Keratinocyte (primary cell): ENCODE results near the gene MICAL1. TPM values are rescaled to one million over a fixed set of nuclear protein-coding genes. Genes with fewer than 3 reads are reported as not detected.

Experiments used
- DNase-seq: peaks from one replicate; pipeline ENCODE4 v3.0.0-alpha.2; 2011; ENCODE audit warnings: low read depth, missing footprints, low spot score
- FAIRE-seq: peaks from 2 replicates; lab custom pipeline; 2011; peaks lifted over from hg19 to GRCh38; lab: Jason Lieb, UNC
- H2AFZ ChIP-seq: 2 replicates; pipeline ENCODE4 v1.6.0; 2012; ENCODE audit warnings: low read length, control low read depth, inconsistent platforms; ENCODE audit not compliant: control insufficient read depth
- H3K27ac ChIP-seq: 2 replicates; pipeline ENCODE4 v1.5.1; 2011; ENCODE audit warnings: low read length; ENCODE audit not compliant: control insufficient read depth, insufficient read depth
- H3K27me3 ChIP-seq: 3 replicates; pipeline ENCODE4 v1.6.0; 2011; ENCODE audit warnings: low read length; ENCODE audit not compliant: control insufficient read depth, insufficient read depth; ENCODE audit errors: extremely low read depth
- H3K36me3 ChIP-seq, 2 experiments: 2 replicates in 1 of 2; 3 replicates in 1 of 2; pipeline ENCODE4 v1.5.1; 2011; ENCODE audit warnings: low read length in 2 of 2, mild to moderate bottlenecking in 1 of 2; ENCODE audit not compliant: control insufficient read depth in 2 of 2, insufficient read depth in 2 of 2; ENCODE audit errors: extremely low read depth in 1 of 2
- H3K4me1 ChIP-seq: 3 replicates; pipeline ENCODE4 v1.5.1; 2011; ENCODE audit warnings: low read length; ENCODE audit not compliant: control insufficient read depth, insufficient read depth; ENCODE audit errors: extremely low read depth
- H3K4me2 ChIP-seq: 3 replicates; pipeline ENCODE4 v1.6.0; 2011; ENCODE audit warnings: low read depth, low read length; ENCODE audit not compliant: control insufficient read depth, insufficient read depth; ENCODE audit errors: extremely low read depth
- H3K4me3 ChIP-seq, 3 experiments: fragments of 200-600 bp in 1 of 3; sonication (generic) in 1 of 3; 2 replicates in 2 of 3; 3 replicates in 1 of 3; pipeline ENCODE4 v1.5.1; 2011 to 2016; ENCODE audit warnings: low read length in 3 of 3, mild to moderate bottlenecking in 3 of 3, control low read depth in 2 of 3, inconsistent platforms in 1 of 3, low read depth in 1 of 3, mixed read lengths in 1 of 3, mixed run types in 1 of 3, moderate library complexity in 1 of 3; ENCODE audit not compliant: control insufficient read depth in 2 of 3, insufficient read depth in 2 of 3; ENCODE audit errors: extremely low read depth in 1 of 3
- H3K79me2 ChIP-seq: 2 replicates; pipeline ENCODE4 v1.6.0; 2012; ENCODE audit warnings: low read length; ENCODE audit not compliant: control insufficient read depth, insufficient read depth
- H3K9ac ChIP-seq: 3 replicates; pipeline ENCODE4 v1.6.0; 2011; ENCODE audit warnings: low read length; ENCODE audit not compliant: control insufficient read depth, insufficient read depth; ENCODE audit errors: extremely low read depth
- H3K9me1 ChIP-seq: 3 replicates; pipeline ENCODE4 v1.6.0; 2011; ENCODE audit warnings: low read length; ENCODE audit not compliant: control insufficient read depth, insufficient read depth; ENCODE audit errors: extremely low read depth
- H3K9me3 ChIP-seq: 2 replicates; pipeline ENCODE4 v1.5.1; 2012; ENCODE audit warnings: low read depth, low read length; ENCODE audit not compliant: control insufficient read depth
- H4K20me1 ChIP-seq: 3 replicates; pipeline ENCODE4 v1.6.0; 2011; ENCODE audit warnings: low read length; ENCODE audit not compliant: control insufficient read depth, insufficient read depth; ENCODE audit errors: extremely low read depth
- EZH2 ChIP-seq: IDR thresholded peaks from one replicate; pipeline ENCODE4 v1.6.1; 2012; ENCODE audit warnings: inconsistent platforms, mild to moderate bottlenecking, low read length, moderate library complexity
- dilution Hi-C: fragments of 300-500 bp; cut with MboI; formaldehyde crosslinking; loops from one replicate; pipeline ENCODE4 v1.7.0; 2020; ENCODE audit warnings: low sequenced_read_pairs; ENCODE audit not compliant: extremely low pct_ligation_motif_present
- polyA plus RNA-seq, 5 experiments: library from polyadenylated mRNA; depleted of rRNA in 3 of 5; stranded (reverse) in 3 of 5; stranded (forward) in 1 of 5; unstranded in 1 of 5; fragments of >200 nt; gene quantifications; 1 replicate in 1 of 5; 2 replicates in 3 of 5; 3 replicates in 1 of 5; pipeline versions ENCODE4 v1.2.1 to v1.2.3, GENCODE V29; 2011 to 2012; ENCODE audit warnings: missing spikeins in 2 of 5, low read depth in 1 of 5, low replicate concordance in 1 of 5
- TF ChIP-seq, protein P1 (sequence below), 3 experiments: IDR thresholded peaks in 1 of 3; conservative IDR thresholded peaks in 1 of 3; optimal IDR thresholded peaks in 1 of 3; 2 replicates in 2 of 3; 3 replicates in 1 of 3; pipeline versions ENCODE3 to v1.5.1; 2011; ENCODE audit warnings: low read length in 3 of 3, mild to moderate bottlenecking in 3 of 3, moderate library complexity in 2 of 3, control low read depth in 1 of 3, inconsistent platforms in 1 of 3; ENCODE audit not compliant: insufficient read depth in 2 of 3; ENCODE audit errors: extremely low read depth in 1 of 3

The MICAL1 gene
- polyA plus RNA-seq, 1 donor (not counting 4 experiments of a cell fraction or from before 2014, with no cell fraction given): 25.6 TPM

- peaks cover 10% of the 10 kb centered on the region for H3K4me1 ChIP-seq
- no peak overlapping the region for H3K9ac ChIP-seq
- H3K9me3 ChIP-seq: no peaks in the 10 kb centered on the region
- H4K20me1 ChIP-seq: no peaks in the 10 kb centered on the region
- dilution Hi-C loops: no loop called here
- H3K9me1 ChIP-seq: no peaks in the 10 kb centered on the region
- FAIRE-seq (no peak), DNase-seq (no peak)
- H3K79me2 ChIP-seq: no peaks in the 10 kb centered on the region
- TF ChIP-seq, protein P1, sequence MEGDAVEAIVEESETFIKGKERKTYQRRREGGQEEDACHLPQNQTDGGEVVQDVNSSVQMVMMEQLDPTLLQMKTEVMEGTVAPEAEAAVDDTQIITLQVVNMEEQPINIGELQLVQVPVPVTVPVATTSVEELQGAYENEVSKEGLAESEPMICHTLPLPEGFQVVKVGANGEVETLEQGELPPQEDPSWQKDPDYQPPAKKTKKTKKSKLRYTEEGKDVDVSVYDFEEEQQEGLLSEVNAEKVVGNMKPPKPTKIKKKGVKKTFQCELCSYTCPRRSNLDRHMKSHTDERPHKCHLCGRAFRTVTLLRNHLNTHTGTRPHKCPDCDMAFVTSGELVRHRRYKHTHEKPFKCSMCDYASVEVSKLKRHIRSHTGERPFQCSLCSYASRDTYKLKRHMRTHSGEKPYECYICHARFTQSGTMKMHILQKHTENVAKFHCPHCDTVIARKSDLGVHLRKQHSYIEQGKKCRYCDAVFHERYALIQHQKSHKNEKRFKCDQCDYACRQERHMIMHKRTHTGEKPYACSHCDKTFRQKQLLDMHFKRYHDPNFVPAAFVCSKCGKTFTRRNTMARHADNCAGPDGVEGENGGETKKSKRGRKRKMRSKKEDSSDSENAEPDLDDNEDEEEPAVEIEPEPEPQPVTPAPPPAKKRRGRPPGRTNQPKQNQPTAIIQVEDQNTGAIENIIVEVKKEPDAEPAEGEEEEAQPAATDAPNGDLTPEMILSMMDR (optimal IDR thresholded peaks at IDR 0.05 in 1 of 3, IDR thresholded peaks at IDR 0.05 in 1 of 3, conservative IDR thresholded peaks at IDR 0.05 in 1 of 3; ENCODE audit: extremely low read depth in 1 of 3, insufficient read depth in 2 of 3, low read length in 3 of 3): no peak
- TF ChIP-seq EZH2: no peak
- no peak overlapping the region for H3K4me2 ChIP-seq
- no peak overlapping the region for H2AFZ ChIP-seq
- H3K4me3 ChIP-seq: no peak overlapping the region
- H3K27me3 ChIP-seq: no peaks in the 10 kb centered on the region
- no peaks in the 10 kb centered on the region for H3K36me3 ChIP-seq
- no peak overlapping the region for H3K27ac ChIP-seq
These were observed 21.1 kb downstream of the MICAL1 start for GRCh38 chr6:109434456-109434855.

DNA sequence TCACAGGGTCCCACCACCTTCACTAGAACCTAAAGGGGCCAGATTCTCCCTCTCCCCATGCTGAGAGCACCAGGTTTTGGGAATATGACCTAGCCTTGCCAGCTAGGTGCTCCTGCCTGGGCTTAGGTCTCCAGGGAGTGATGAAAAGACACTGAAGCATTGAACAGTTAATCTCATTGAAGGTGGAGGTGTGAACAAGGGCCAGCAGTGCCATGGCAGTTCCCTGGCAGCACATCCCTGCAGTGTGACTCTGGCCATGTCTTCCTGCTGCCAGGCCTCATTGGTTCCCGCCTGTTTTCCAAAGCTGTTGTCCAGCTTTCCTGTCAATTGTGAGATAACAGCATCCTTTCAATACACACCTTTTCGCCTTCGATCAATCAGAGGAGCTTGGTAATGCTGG is 26.1 kb downstream of the MICAL1 start:
- no peak for FAIRE-seq
- TF ChIP-seq EZH2: no peak
- TF ChIP-seq, protein P1 (optimal IDR thresholded peaks at IDR 0.05 in 1 of 3, IDR thresholded peaks at IDR 0.05 in 1 of 3, conservative IDR thresholded peaks at IDR 0.05 in 1 of 3; ENCODE audit: extremely low read depth in 1 of 3, insufficient read depth in 2 of 3, low read length in 3 of 3): no peak
- H3K27ac ChIP-seq: no peak overlapping the region
- no peaks in the 10 kb centered on the region for H3K27me3 ChIP-seq
- no peaks in the 10 kb centered on the region for H3K36me3 ChIP-seq
- H3K9ac ChIP-seq: no peak overlapping the region
- H3K9me3 ChIP-seq: no peaks in the 10 kb centered on the region
- H3K4me1 ChIP-seq: peaks cover 14% of the 10 kb centered on the region
- H4K20me1 ChIP-seq: no peaks in the 10 kb centered on the region
- H2AFZ ChIP-seq: no peak overlapping the region
- H3K9me1 ChIP-seq: no peaks in the 10 kb centered on the region
- no peak overlapping the region for H3K4me3 ChIP-seq
- no peaks in the 10 kb centered on the region for H3K79me2 ChIP-seq
- no peak for DNase-seq
- no peak overlapping the region for H3K4me2 ChIP-seq
- dilution Hi-C loops: no loop called here
